Measurements from ENCODE around the gene IGLL5. TPM values are rescaled to one million over a fixed set of nuclear protein-coding genes. Genes with fewer than 3 reads are reported as not detected.

IGLL5 gene
- total and polyA plus RNA-seq, 5 donors from 2014 or later = 0.27 to 1.4 (median 0.39) TPM; not detected in 2

- ATAC-seq (ENCODE audit: low read depth in 2 of 2) (no peak), DNase-seq (no peak)
- H3K27ac ChIP-seq (ENCODE audit: insufficient read depth, low read length, poor library complexity, severe bottlenecking) = no peak overlapping the region
- H3K4me3 ChIP-seq (ENCODE audit: low read depth, low read length) = no peak overlapping the region
- H3K9me3 Mint-ChIP-seq = no peaks in the 10 kb centered on the region
- no peaks in the 10 kb centered on the region for H3K4me1 Mint-ChIP-seq
- H3K9me3 ChIP-seq (ENCODE audit: control insufficient read depth in 2 of 2, low read length in 2 of 2) = no peaks in the 10 kb centered on the region
- H3K36me3 ChIP-seq (ENCODE audit: control insufficient read depth, insufficient read depth, low read length) = no peaks in the 10 kb centered on the region
- H3K4me3 Mint-ChIP-seq = no peak overlapping the region
- H3K36me3 Mint-ChIP-seq = no peaks in the 10 kb centered on the region
- H3K27me3 Mint-ChIP-seq = peaks cover 4% of the 10 kb centered on the region
- H3K27me3 ChIP-seq (ENCODE audit: control insufficient read depth, insufficient read depth, low read length) = no peaks in the 10 kb centered on the region
- H3K4me1 ChIP-seq (ENCODE audit: control insufficient read depth, insufficient read depth, low read length, poor library complexity, severe bottlenecking) = no peaks in the 10 kb centered on the region
- peak overlapping the region in 1 of 3 donors; percentile 56 for H3K27ac Mint-ChIP-seq
Observed at GRCh38 chr22:22914726-22915669, 27.4 kb downstream of the IGLL5 start.

- Histone ChIP-seq H3K27me3 (ENCODE audit: control insufficient read depth, insufficient read depth, low read length) (no peaks in the 10 kb centered on the region), H3K36me3 (ENCODE audit: control insufficient read depth, insufficient read depth, low read length) (no peaks in the 10 kb centered on the region), H3K4me1 (ENCODE audit: control insufficient read depth, insufficient read depth, low read length, poor library complexity, severe bottlenecking) (no peaks in the 10 kb centered on the region), H3K9me3 (ENCODE audit: control insufficient read depth in 2 of 2, low read length in 2 of 2) (no peaks in the 10 kb centered on the region), H3K4me3 (ENCODE audit: low read depth, low read length) (no peak overlapping the region), H3K27ac (ENCODE audit: insufficient read depth, low read length, poor library complexity, severe bottlenecking) (no peak overlapping the region)
- peaks cover 4% of the 10 kb centered on the region for H3K27me3 Mint-ChIP-seq
- H3K27ac Mint-ChIP-seq = peak overlapping the region in 1 of 3 donors; percentile 23
- ATAC-seq (ENCODE audit: low read depth in 2 of 2) (no peak), DNase-seq (no peak)
- no peak overlapping the region for H3K4me3 Mint-ChIP-seq
- H3K36me3 Mint-ChIP-seq = no peaks in the 10 kb centered on the region
- H3K4me1 Mint-ChIP-seq = no peaks in the 10 kb centered on the region
- no peaks in the 10 kb centered on the region for H3K9me3 Mint-ChIP-seq
Observed at GRCh38 chr22:22915670-22916035, 28.0 kb downstream of the IGLL5 start.

GRCh38 chr22:22916215-22916951 lies 28.8 kb downstream of the IGLL5 start:
- Histone ChIP-seq H3K27ac (ENCODE audit: insufficient read depth, low read length, poor library complexity, severe bottlenecking) (no peak overlapping the region), H3K4me3 (ENCODE audit: low read depth, low read length) (no peak overlapping the region), H3K36me3 (ENCODE audit: control insufficient read depth, insufficient read depth, low read length) (no peaks in the 10 kb centered on the region), H3K9me3 (ENCODE audit: control insufficient read depth in 2 of 2, low read length in 2 of 2) (no peaks in the 10 kb centered on the region), H3K27me3 (ENCODE audit: control insufficient read depth, insufficient read depth, low read length) (no peaks in the 10 kb centered on the region), H3K4me1 (ENCODE audit: control insufficient read depth, insufficient read depth, low read length, poor library complexity, severe bottlenecking) (no peaks in the 10 kb centered on the region)
- peaks cover 4% of the 10 kb centered on the region for H3K27me3 Mint-ChIP-seq
- peak overlapping the region in 1 of 3 donors; percentile 23 for H3K27ac Mint-ChIP-seq
- DNase-seq (no peak), ATAC-seq (ENCODE audit: low read depth in 2 of 2) (no peak)
- H3K4me3 Mint-ChIP-seq = no peak overlapping the region
- H3K36me3 Mint-ChIP-seq = no peaks in the 10 kb centered on the region
- no peaks in the 10 kb centered on the region for H3K4me1 Mint-ChIP-seq
- no peaks in the 10 kb centered on the region for H3K9me3 Mint-ChIP-seq

- no peaks in the 10 kb centered on the region for H3K9me3 Mint-ChIP-seq
- Histone ChIP-seq H3K4me1 (ENCODE audit: control insufficient read depth, insufficient read depth, low read length, poor library complexity, severe bottlenecking) (no peaks in the 10 kb centered on the region), H3K27ac (ENCODE audit: insufficient read depth, low read length, poor library complexity, severe bottlenecking) (no peak overlapping the region), H3K4me3 (ENCODE audit: low read depth, low read length) (no peak overlapping the region), H3K9me3 (ENCODE audit: control insufficient read depth in 2 of 2, low read length in 2 of 2) (no peaks in the 10 kb centered on the region), H3K27me3 (ENCODE audit: control insufficient read depth, insufficient read depth, low read length) (no peaks in the 10 kb centered on the region), H3K36me3 (ENCODE audit: control insufficient read depth, insufficient read depth, low read length) (no peaks in the 10 kb centered on the region)
- H3K4me3 Mint-ChIP-seq = no peak overlapping the region
- no peak for ATAC-seq (ENCODE audit: low read depth in 2 of 2)
- H3K27me3 Mint-ChIP-seq = peaks cover 4% of the 10 kb centered on the region
- DNase-seq = no peak
- H3K27ac Mint-ChIP-seq = no peak overlapping the region
- H3K4me1 Mint-ChIP-seq = no peaks in the 10 kb centered on the region
- no peaks in the 10 kb centered on the region for H3K36me3 Mint-ChIP-seq
Observed at GRCh38 chr22:22916952-22917290, 29.3 kb downstream of the IGLL5 start.

GRCh38 chr22:22917377-22917776 lies 29.8 kb downstream of the IGLL5 start:
- Histone ChIP-seq H3K36me3 (ENCODE audit: control insufficient read depth, insufficient read depth, low read length) (no peaks in the 10 kb centered on the region), H3K27ac (ENCODE audit: insufficient read depth, low read length, poor library complexity, severe bottlenecking) (no peak overlapping the region), H3K27me3 (ENCODE audit: control insufficient read depth, insufficient read depth, low read length) (no peaks in the 10 kb centered on the region), H3K4me3 (ENCODE audit: low read depth, low read length) (no peak overlapping the region), H3K9me3 (ENCODE audit: control insufficient read depth in 2 of 2, low read length in 2 of 2) (no peaks in the 10 kb centered on the region), H3K4me1 (ENCODE audit: control insufficient read depth, insufficient read depth, low read length, poor library complexity, severe bottlenecking) (no peaks in the 10 kb centered on the region)
- Mint-ChIP-seq H3K36me3 (no peaks in the 10 kb centered on the region), H3K4me3 (no peak overlapping the region), H3K27ac (no peak overlapping the region), H3K9me3 (no peaks in the 10 kb centered on the region), H3K4me1 (no peaks in the 10 kb centered on the region), H3K27me3 (peaks cover 4% of the 10 kb centered on the region)
- DNase-seq (no peak), ATAC-seq (ENCODE audit: low read depth in 2 of 2) (no peak)

GRCh38 chr22:22918297-22918965 lies 30.8 kb downstream of the IGLL5 start:
- no peak overlapping the region for H3K27ac Mint-ChIP-seq

GRCh38 chr22:22919041-22919440 lies 31.4 kb downstream of the IGLL5 start:
- Mint-ChIP-seq H3K4me3 (no peak overlapping the region), H3K4me1 (peaks cover 0 to 2% (median 0%) of the 10 kb centered on the region in 4 donors), H3K27ac (no peak overlapping the region), H3K36me3 (no peaks in the 10 kb centered on the region), H3K27me3 (peaks cover 4% of the 10 kb centered on the region), H3K9me3 (no peaks in the 10 kb centered on the region)
- DNase-seq = no peak
- no peaks in the 10 kb centered on the region for H3K9me3 ChIP-seq (ENCODE audit: control insufficient read depth in 2 of 2, low read length in 2 of 2)
- ATAC-seq (ENCODE audit: low read depth in 2 of 2) = no peak
- H3K36me3 ChIP-seq (ENCODE audit: control insufficient read depth, insufficient read depth, low read length) = no peaks in the 10 kb centered on the region
- peaks cover 3% of the 10 kb centered on the region for H3K4me1 ChIP-seq (ENCODE audit: control insufficient read depth, insufficient read depth, low read length, poor library complexity, severe bottlenecking)
- H3K27me3 ChIP-seq (ENCODE audit: control insufficient read depth, insufficient read depth, low read length) = no peaks in the 10 kb centered on the region
- H3K4me3 ChIP-seq (ENCODE audit: low read depth, low read length) = no peak overlapping the region
- no peak overlapping the region for H3K27ac ChIP-seq (ENCODE audit: insufficient read depth, low read length, poor library complexity, severe bottlenecking)

More at GRCh38 chr22:22918297-22918965, 30.8 kb downstream of the IGLL5 start:
- ATAC-seq (ENCODE audit: low read depth in 2 of 2) = no peak
- Mint-ChIP-seq H3K9me3 (no peaks in the 10 kb centered on the region), H3K4me3 (no peak overlapping the region), H3K27me3 (peaks cover 4% of the 10 kb centered on the region), H3K4me1 (peaks cover 0 to under 1% (median 0%) of the 10 kb centered on the region in 4 donors), H3K36me3 (no peaks in the 10 kb centered on the region)
- Histone ChIP-seq H3K27me3 (ENCODE audit: control insufficient read depth, insufficient read depth, low read length) (no peaks in the 10 kb centered on the region), H3K9me3 (ENCODE audit: control insufficient read depth in 2 of 2, low read length in 2 of 2) (no peaks in the 10 kb centered on the region), H3K4me3 (ENCODE audit: low read depth, low read length) (no peak overlapping the region), H3K36me3 (ENCODE audit: control insufficient read depth, insufficient read depth, low read length) (no peaks in the 10 kb centered on the region), H3K4me1 (ENCODE audit: control insufficient read depth, insufficient read depth, low read length, poor library complexity, severe bottlenecking) (no peaks in the 10 kb centered on the region), H3K27ac (ENCODE audit: insufficient read depth, low read length, poor library complexity, severe bottlenecking) (no peak overlapping the region)
- DNase-seq = no peak

All from CD4-positive, CD25-positive, alpha-beta regulatory T cell (primary cell).